ENCODE measurements around the gene LRMDA.
A peak's percentile ranks its signal among the peaks of the same experiment; 100 is the strongest.
"Not testable (repeated sequence)": the region's sequence is repeated elsewhere in the genome, so short reads cannot be mapped to it uniquely, and the experiment has no call there.

The LRMDA gene

DNA sequence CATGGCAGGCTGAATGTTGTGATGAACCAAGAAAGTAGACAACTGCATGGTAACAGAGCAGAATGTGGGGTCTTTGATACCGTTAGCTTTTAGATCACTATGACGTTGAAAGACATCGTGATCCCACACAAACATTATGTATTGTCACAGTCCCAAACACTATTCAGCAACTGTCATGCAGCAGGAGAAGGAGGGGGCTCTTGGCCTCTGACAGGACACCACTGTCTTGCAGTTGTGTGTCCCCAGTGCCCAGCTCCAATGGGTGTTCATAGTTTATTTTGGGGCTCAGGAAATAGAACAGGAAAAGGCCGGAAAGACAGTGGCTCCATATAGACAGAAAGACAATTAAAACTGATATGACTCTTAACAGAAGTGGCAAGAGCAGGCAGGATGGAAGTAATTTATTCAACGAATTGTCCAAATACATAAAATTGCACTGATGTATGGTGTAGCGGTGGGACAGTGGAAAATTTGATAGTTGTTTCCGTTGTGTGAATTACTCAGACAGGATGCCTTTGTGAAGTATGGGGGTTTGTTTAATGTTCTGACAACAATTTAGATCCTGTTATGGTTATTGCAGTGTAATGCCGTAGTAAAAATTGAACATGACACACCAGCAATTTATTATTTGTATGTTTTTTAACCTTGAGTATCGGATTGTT is 292.0 kb downstream of the LRMDA start:
- no peak for DNase-seq

- no peak for DNase-seq
These were observed 292.6 kb downstream of the LRMDA start for GRCh38 chr10:75724047-75724446.

DNA sequence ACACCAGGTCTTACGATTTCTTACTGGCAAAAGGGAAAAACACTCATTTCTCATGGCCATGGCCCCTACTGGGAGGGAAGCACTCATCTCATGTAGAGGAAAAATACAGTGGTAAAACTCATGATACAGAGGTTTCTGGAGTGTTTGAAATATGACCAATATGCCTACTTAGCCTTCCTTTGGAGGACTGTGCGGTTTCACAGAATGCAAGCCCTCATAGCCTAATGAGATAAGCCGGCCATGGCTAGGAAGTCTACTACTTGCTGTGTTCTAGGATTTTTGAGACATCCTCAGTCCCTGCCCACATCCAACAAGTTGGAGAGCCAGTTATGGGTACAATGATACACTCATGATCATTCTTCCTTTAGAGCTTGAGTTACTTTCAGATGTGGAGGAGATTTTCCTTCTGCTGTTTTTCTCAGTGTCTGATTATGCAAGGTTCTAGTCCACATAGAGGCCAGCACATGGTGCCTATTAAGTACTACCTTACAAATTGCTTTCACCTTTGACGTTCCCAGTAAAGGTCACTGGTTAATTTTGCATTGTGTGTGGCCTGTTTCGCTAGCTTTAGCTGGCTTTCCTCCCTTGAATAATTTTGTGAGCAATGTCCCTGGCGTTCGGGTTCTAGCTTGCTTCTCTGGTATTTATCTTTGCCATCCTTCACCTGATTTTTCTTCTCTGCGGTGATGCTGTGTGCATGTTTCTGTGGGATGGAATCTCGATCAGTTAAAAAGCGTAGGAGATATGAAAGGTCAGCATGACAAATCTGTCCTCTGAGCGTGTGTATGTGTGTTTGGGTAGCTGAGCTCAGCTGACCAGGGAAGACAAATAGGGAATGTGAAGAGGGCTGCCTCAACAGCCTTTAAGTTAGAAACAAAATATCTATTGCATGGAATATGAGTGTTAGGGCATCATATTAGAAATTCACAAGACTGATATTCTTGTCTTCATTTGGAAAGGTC is 295.4 kb downstream of the LRMDA start:
- DNase-seq, result no peak

GRCh38 chr10:75730847-75731246 is 299.4 kb downstream of the LRMDA start:
- no peak for DNase-seq

DNA sequence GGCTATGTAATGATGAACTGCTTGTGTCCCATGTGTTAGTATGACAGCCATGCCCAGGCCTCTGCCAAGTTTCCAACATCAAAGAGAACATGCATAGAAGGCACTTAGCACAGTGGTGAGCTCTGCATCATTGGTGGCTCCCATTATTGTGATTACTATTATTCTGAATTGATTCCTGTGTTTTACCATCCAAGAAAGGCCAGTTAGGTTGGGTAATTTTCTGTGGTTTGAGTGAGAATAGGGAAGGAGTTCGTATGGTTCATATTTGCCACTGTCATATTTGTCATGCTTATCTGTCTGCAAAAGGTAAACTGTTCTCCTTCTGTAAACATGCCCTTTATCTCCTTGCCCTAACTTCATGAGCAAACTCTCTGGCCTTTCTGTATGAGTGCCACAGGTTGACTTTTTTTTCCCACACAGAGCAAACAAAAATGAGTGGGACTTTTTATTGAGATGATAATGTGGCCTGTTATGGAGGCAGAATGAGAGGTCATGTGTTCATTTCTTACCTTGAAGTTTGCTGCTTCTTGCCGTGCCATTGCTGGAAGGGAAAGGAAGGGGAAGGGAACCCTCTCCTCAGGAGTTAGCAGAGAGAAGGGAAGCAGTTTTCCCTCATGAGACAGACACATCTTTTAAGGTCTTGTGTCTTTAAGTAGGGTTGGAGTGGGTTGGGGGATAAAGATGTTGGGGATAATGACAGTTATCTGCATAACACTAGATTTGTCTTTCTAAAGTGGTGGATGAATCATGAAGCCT is 301.9 kb downstream of the LRMDA start:
- no peak for DNase-seq

- DNase-seq, result no peak
These were observed 304.8 kb downstream of the LRMDA start for GRCh38 chr10:75736151-75736640.

DNA sequence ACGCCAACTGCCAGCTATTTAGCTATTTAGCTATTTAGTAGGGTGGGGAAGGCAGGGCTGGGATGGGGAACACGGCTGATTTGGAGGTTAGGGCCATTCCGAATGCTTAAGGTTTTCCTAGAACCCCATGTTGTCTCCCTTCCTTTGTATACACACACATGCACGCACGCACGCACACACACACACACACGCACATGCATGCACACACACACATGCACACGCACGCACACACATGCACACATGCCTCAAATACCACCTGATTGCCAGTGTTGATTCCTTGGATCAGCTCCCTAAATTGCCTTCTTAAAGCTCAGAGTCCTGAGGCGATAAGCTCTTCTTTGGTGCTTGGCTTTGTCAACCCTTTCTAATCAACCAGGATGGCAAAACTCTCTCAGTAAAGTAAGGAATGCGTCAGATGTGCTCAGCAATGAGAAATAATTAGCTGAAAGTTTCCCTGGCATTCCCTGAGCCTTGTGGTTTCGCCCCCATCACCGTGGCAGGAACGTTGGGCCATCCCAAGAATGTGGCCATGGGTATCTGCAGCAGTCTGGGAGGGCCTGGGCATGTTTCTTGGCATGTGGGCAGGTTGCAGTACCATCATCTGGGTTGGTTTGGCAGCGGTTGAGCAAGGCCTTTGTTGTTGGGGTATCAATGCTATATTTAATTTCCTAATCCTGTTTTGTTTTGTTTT is 305.6 kb downstream of the LRMDA start:
- DNase-seq, result no peak

GRCh38 chr10:75737580-75737949 is 306.1 kb downstream of the LRMDA start:
- no peak for DNase-seq

- DNase-seq, result no peak
These were observed 307.5 kb downstream of the LRMDA start for GRCh38 chr10:75738924-75739323.

DNA sequence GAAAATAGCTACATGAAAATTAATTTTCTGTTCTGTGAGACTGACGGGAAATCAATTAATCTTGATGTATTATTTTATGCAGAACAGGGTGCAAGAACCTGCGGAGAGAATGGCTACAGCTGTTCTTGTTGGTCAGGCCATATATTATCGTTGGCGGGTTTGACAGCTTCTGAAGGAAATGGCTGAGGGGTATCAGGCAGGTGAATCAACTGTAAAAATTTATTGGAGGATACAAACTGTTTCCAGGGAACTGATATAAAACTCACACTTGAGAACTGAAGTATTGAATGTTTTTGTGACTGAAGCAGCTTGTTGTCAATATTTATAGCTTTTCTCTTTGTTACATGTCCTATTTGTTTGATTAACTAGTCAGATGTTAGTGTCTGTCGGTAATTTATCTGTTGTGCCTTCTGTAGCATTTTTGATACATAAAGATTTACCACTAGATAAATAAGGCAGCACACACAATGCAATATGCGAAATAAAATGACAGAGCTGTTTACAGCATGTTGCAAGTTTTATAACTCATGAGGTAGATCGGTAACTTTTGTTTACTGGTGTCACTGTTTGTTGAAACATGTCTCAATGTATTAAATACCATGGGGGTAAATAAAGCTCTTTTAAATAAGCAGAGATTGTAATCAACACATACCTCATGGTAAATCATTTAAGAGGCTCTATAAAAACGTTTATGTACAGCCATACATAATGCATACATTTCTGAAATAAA is 308.2 kb downstream of the LRMDA start:
- DNase-seq, result peak; percentile 4

GRCh38 chr10:75740541-75740940 is 309.1 kb downstream of the LRMDA start:
- no peak for DNase-seq

DNA sequence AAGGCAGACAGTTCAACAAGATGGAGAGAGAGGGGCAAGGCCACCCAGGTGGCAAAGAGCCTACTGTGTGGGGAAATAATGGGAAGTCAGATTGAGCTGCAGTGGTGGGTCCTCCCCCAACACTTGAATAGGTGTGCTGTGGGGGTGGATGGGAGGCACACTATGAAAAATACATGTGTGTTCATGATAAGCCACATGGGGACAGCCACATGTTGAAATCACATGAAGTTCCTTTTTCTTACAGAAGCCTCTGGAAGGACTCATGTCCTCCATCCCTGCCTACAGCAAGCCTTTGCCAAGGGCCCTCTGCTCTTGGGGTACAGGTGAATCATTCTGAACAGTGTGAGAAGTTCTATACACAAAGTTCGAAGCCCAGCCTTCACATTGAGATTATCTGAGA is 310.9 kb downstream of the LRMDA start:
- no peak for DNase-seq

GRCh38 chr10:75743291-75743778 is 311.9 kb downstream of the LRMDA start:
- DNase-seq, result no peak

DNA sequence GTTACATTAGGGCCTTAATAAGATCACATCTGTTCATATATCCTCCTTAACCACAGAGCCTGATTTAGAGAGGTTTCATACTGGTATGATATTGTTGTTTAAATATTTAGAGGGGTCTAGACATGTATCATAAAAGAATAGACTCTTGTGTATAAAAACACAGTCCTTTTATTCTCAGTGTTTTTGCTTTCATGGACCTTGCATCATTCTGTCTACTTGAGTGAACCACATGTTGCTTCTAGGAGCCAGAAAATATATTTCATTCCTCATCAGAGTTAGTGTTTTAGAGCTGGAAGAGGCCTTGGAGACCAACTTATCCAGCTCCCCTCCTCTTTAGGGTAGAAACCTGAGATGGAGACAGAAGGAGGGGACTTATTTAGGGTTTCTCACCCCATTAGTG is 312.8 kb downstream of the LRMDA start:
- DNase-seq, result peak; percentile 0

- no peak for DNase-seq
These were observed 314.9 kb downstream of the LRMDA start for GRCh38 chr10:75746356-75746755.

DNA sequence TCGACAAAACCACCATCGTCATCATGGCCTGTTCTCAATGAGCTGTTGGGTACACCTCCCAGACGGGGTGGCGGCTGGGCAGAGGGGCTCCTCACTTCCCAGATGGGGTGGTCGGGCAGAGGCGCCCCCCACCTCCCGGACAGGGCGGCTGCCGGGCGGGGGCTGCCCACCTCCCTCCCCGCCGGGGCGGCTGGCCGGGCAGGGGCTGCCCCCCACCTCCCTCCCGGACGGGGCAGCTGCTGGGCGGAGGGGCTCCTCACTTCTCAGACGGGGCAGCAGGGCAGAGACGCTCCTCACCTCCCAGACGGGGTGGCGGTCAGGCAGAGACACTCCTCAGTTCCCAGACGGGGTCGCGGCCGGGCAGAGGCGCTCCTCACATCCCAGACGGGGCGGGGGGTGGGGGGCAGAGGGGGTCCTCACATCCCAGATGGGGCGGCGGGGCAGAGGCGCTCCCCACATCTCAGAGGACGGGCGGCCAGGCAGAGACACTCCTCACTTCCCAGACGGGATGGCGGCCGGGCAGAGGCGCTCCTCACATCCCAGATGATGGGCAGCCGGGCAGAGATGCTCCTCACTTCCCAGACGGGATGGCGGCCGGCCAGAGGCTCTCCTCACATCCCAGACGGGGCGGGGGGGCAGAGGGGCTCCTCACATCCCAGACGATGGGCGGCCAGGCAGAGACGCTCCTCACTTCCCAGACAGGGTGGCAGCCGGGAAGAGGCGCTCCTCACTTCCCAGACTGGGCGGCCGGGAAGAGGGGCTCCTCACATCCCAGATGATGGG is 318.9 kb downstream of the LRMDA start:
- DNase-seq, result not testable (repeated sequence)

DNA sequence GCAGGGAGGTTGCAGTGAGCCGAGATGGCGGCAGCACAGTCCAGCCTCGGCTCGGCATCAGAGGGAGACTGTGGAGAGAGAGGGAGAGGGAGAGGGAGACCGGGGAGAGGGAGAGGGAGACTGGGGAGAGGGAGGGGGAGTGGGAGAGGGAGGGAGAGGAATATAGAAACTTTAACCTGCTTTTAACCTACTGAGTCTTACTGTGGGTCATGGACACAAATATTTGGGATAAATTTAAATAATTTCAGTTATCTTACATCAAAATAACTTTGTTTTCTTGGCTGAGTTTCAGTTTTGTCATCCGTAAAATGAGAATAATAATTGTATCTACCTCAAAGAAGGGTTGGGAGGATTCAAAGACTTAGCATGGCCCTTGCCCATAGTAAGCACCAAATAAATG is 319.8 kb downstream of the LRMDA start:
- no peak for DNase-seq

GRCh38 chr10:75753621-75754020 is 322.2 kb downstream of the LRMDA start:
- DNase-seq, result no peak

DNA sequence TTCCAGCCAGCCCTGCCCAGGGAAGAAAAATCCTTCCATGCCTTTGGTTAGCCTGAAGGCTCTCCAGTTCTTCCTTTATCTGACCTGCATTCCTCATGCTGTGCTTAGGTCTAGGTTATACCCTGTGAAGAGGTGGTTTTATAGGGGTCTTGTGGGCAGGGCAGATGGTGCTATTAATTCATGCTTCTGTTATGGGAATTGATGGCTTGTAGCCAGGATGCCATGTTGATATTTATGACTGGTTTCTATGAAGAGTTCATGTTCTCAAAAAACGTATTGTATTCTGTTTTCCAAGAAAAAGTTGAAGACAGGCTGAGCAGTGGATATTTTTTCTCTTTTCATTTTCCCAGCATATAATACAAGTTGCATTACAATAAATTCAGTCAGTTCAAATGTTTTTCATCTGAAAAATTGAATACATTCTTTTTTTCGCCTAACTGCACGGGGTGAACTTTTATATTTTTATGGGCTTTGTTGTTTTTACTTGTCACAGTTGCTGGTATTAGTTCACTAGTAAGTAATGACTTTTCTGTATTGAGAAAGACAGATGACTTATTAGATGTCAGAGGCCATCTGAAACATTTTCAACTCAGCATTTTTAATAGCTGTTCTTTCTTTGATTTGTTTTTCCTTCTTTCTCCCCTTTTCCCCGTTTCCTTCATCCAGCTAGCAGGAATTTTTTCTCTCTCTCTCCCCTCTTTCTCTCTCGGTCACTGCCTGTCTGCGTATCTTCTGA is 322.8 kb downstream of the LRMDA start:
- no peak for DNase-seq

DNA sequence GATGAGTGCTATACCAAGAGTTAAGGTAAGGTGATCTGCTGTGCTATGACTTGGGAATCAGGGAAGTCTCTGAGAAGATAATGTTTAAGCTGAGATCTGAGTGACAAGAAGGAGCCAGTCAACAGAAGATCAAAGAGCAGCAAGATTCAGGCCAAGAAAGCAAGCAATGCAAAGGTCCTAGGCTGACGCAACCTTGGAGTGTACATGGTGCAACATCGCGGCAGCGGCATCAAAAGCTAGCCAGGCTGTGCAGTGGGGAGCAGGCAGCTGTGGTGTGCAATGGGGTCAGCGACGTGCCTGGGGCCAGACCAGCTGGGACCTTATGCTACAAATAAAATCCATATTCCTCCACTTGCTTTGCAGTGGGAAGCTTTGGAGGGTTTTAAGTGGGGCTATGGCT is 324.1 kb downstream of the LRMDA start:
- no peak for DNase-seq
